Measurements from ENCODE around the gene ZNF783.

DNA sequence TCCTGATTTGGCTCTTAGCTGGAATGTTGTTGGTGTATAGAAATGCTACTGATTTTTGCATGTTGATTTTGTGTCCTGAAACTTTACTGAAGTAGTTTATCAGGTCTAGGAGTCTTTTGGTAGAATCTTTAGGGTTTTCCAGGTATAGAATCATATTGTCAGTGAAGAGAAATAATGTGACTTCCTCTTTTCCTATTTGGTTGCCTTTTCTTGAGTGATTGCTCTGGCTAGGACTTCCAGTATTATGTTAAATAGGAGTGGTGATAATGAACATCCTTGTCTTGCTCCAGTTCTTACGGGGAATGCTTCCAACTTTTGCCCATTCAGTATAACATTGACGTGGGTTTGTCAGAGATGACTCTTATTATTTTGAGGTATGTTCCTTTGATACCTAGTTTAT, 52.0 kb downstream of the ZNF783 start:
- TF ChIP-seq KDM1A (IDR thresholded peaks at IDR 0.05; ENCODE audit: low read depth), result no peak
- no peak for TF ChIP-seq EP300 (IDR thresholded peaks at IDR 0.05)
